IMR-90 (cell line): ENCODE results near the gene RAB30. TPM values are rescaled to one million over a fixed set of nuclear protein-coding genes. Genes with fewer than 3 reads are reported as not detected.

Source experiments
- ATAC-seq: fragments of 200-7000 bp; cut with Tn5 transposase; 2 replicates; pipeline ENCODE4 v1.9.1; 2020; ENCODE audit warnings: low read depth, mild to moderate bottlenecking, moderate library complexity
- BruUV-seq: library from RNA; stranded (reverse); fragments of 400-500 nt; replicated peaks from 2 replicates; lab custom pipeline; 2021; lab: Mats Ljungman, UMichigan
- CTCF ChIA-PET: fragments of 300-600 bp; formaldehyde crosslinking; extraction: SDS; loops from one replicate; lab custom pipeline; 2021; ENCODE audit warnings: antibody characterized with exemption; lab: Yijun Ruan, JAX
- POLR2A ChIA-PET: fragments of 300-600 bp; sonication (Branson Sonifier 250); formaldehyde crosslinking; loops from one replicate; lab custom pipeline; 2022; ENCODE audit warnings: antibody characterized with exemption; ENCODE audit not compliant: unreplicated experiment; lab: Charles Lee
- DNase-seq: peaks from one replicate; pipeline ENCODE4 v3.0.0; 2013
- H2AFZ ChIP-seq: replicated peaks from 2 replicates; pipeline ENCODE3; 2013; ENCODE audit warnings: low read length, mild to moderate bottlenecking; ENCODE audit not compliant: poor library complexity
- H2AK5ac ChIP-seq: 2 replicates; pipeline ENCODE4 v1.6.1; 2013; ENCODE audit warnings: low read depth, low read length, inconsistent platforms
- H2AK9ac ChIP-seq: replicated peaks from 2 replicates; pipeline ENCODE3; 2013; ENCODE audit warnings: mild to moderate bottlenecking, low read depth, low read length, moderate library complexity; ENCODE audit not compliant: poor library complexity
- H2BK120ac ChIP-seq: 2 replicates; pipeline ENCODE4 v1.6.1; 2013; ENCODE audit warnings: low read depth, low read length, inconsistent platforms
- H2BK15ac ChIP-seq: 3 replicates; pipeline ENCODE4 v1.6.1; 2013; ENCODE audit warnings: low read depth, low read length, inconsistent platforms
- H2BK20ac ChIP-seq: 2 replicates; pipeline ENCODE4 v1.6.1; 2013; ENCODE audit warnings: low read depth, mild to moderate bottlenecking, inconsistent platforms, low read length, moderate library complexity
- H2BK5ac ChIP-seq: 2 replicates; pipeline ENCODE4 v1.6.1; 2013; ENCODE audit warnings: mild to moderate bottlenecking, low read depth, low read length, inconsistent platforms; ENCODE audit not compliant: poor library complexity, severe bottlenecking
- H3K14ac ChIP-seq: replicated peaks from 2 replicates; pipeline ENCODE4 v1.6.1; 2013; ENCODE audit warnings: low read depth, low read length, inconsistent platforms
- H3K18ac ChIP-seq: 2 replicates; pipeline ENCODE4 v1.6.1; 2013; ENCODE audit warnings: low read depth, low read length, control low read depth
- H3K23ac ChIP-seq: 2 replicates; pipeline ENCODE4 v1.6.1; 2013; ENCODE audit warnings: low read depth, low read length, inconsistent platforms
- H3K27ac ChIP-seq: 2 replicates; pipeline ENCODE4 v1.5.1; 2013; ENCODE audit warnings: mild to moderate bottlenecking, control low read depth, low read length; ENCODE audit not compliant: insufficient read depth
- H3K27me3 ChIP-seq: 2 replicates; pipeline ENCODE4 v1.6.1; 2013; ENCODE audit warnings: low read length; ENCODE audit not compliant: control insufficient read depth, insufficient read depth
- H3K36me3 ChIP-seq: 2 replicates; pipeline ENCODE4 v1.6.1; 2013; ENCODE audit warnings: low read length, mixed read lengths; ENCODE audit not compliant: control insufficient read depth, insufficient read depth
- H3K4ac ChIP-seq: 2 replicates; pipeline ENCODE4 v1.6.1; 2013; ENCODE audit warnings: low read depth, low read length, inconsistent platforms
- H3K4me1 ChIP-seq: 2 replicates; pipeline ENCODE4 v1.6.1; 2013; ENCODE audit warnings: low read length, mixed read lengths; ENCODE audit not compliant: control insufficient read depth, insufficient read depth
- H3K4me2 ChIP-seq: 2 replicates; pipeline ENCODE4 v1.6.1; 2013; ENCODE audit warnings: low read depth, mild to moderate bottlenecking, control low read depth, low read length, moderate library complexity
- H3K4me3 ChIP-seq: 2 replicates; pipeline ENCODE4 v1.5.1; 2013; ENCODE audit warnings: low read depth, mild to moderate bottlenecking, control low read depth, low read length, moderate library complexity; ENCODE audit not compliant: insufficient read depth
- H3K56ac ChIP-seq: 2 replicates; pipeline ENCODE4 v1.6.1; 2013; ENCODE audit warnings: low read length, inconsistent platforms; ENCODE audit not compliant: insufficient read depth; ENCODE audit errors: extremely low read depth
- H3K79me1 ChIP-seq, 2 experiments: 2 replicates each; pipeline ENCODE4 v1.6.1; 2013; ENCODE audit warnings: low read length in 2 of 2, inconsistent platforms in 1 of 2, low read depth in 1 of 2
- H3K9ac ChIP-seq: 2 replicates; pipeline ENCODE4 v1.6.1; 2013; ENCODE audit warnings: low read depth, low read length, control low read depth
- H3K9me1 ChIP-seq: 2 replicates; pipeline ENCODE4 v1.6.1; 2013; ENCODE audit warnings: low read length, inconsistent platforms; ENCODE audit not compliant: insufficient read depth
- H3K9me3 ChIP-seq: 2 replicates; pipeline ENCODE4 v1.6.1; 2013; ENCODE audit warnings: low read length; ENCODE audit not compliant: control insufficient read depth, insufficient read depth
- H4K20me1 ChIP-seq: 2 replicates; pipeline ENCODE4 v1.6.1; 2013; ENCODE audit warnings: low read length, inconsistent platforms; ENCODE audit not compliant: insufficient read depth
- H4K5ac ChIP-seq: 2 replicates; pipeline ENCODE4 v1.6.1; 2013; ENCODE audit warnings: mild to moderate bottlenecking, low read depth, low read length, control low read depth
- H4K8ac ChIP-seq, 2 experiments: 2 replicates each; pipeline ENCODE4 v1.6.1; 2013; ENCODE audit warnings: low read depth in 2 of 2, low read length in 2 of 2, control low read depth in 1 of 2, inconsistent platforms in 1 of 2
- H4K91ac ChIP-seq: 2 replicates; pipeline ENCODE4 v1.6.1; 2013; ENCODE audit warnings: low read depth, low read length, inconsistent platforms; ENCODE audit not compliant: insufficient read depth
- BHLHE40 ChIP-seq: fragments of 150-350 bp; IDR thresholded peaks from 2 replicates; pipeline ENCODE4 v1.6.1; 2016; ENCODE audit warnings: mild to moderate bottlenecking, low read depth, low read length
- CEBPB ChIP-seq: IDR thresholded peaks from 2 replicates; pipeline ENCODE4 v1.6.1; 2012; ENCODE audit warnings: low read depth, low read length, improper control_type of control experiment
- CHD1 ChIP-seq: IDR thresholded peaks from 2 replicates; pipeline ENCODE4 v1.6.1; 2012; ENCODE audit warnings: low read depth, low read length, improper control_type of control experiment
- ELK1 ChIP-seq: fragments of 150-350 bp; IDR thresholded peaks from 2 replicates; pipeline ENCODE4 v1.6.1; 2016; ENCODE audit warnings: low read depth, mild to moderate bottlenecking, low read length, moderate library complexity, borderline replicate concordance
- FOS ChIP-seq: fragments of 150-350 bp; IDR thresholded peaks from 2 replicates; pipeline ENCODE4 v1.6.1; 2016; ENCODE audit warnings: low read depth, low read length
- MAFK ChIP-seq: IDR thresholded peaks from 2 replicates; pipeline ENCODE4 v1.6.1; 2012; ENCODE audit warnings: low read depth, low read length, improper control_type of control experiment
- MAZ ChIP-seq: IDR thresholded peaks from 2 replicates; pipeline ENCODE4 v1.6.1; 2012; ENCODE audit warnings: low read depth, mild to moderate bottlenecking, low read length, improper control_type of control experiment, moderate library complexity, borderline replicate concordance
- NFE2L2 ChIP-seq: fragments of 150-350 bp; IDR thresholded peaks from 2 replicates; pipeline ENCODE4 v1.6.1; 2016; ENCODE audit warnings: low read depth, mild to moderate bottlenecking, low read length
- POLR2A ChIP-seq: IDR thresholded peaks from 2 replicates; pipeline ENCODE4 v1.6.1; 2012; ENCODE audit warnings: mild to moderate bottlenecking, low read depth, low read length
- RAD21 ChIP-seq: IDR thresholded peaks from 2 replicates; pipeline ENCODE4 v1.6.1; 2012; ENCODE audit warnings: low read length, improper control_type of control experiment
- RCOR1 ChIP-seq: IDR thresholded peaks from 2 replicates; pipeline ENCODE4 v1.6.1; 2012; ENCODE audit warnings: mild to moderate bottlenecking, low read length, improper control_type of control experiment; ENCODE audit not compliant: insufficient replicate concordance
- RFX5 ChIP-seq: IDR thresholded peaks from 2 replicates; pipeline ENCODE4 v1.8.0; 2012; ENCODE audit warnings: low read depth, mild to moderate bottlenecking, low read length, moderate library complexity
- SMC3 ChIP-seq: fragments of 150-350 bp; IDR thresholded peaks from 2 replicates; pipeline ENCODE4 v1.6.1; 2016; ENCODE audit warnings: low read depth, mild to moderate bottlenecking, antibody characterized with exemption, low read length, moderate library complexity
- USF2 ChIP-seq: fragments of 150-350 bp; IDR thresholded peaks from 2 replicates; pipeline ENCODE4 v1.6.1; 2017; ENCODE audit warnings: mild to moderate bottlenecking, antibody characterized with exemption, low read length, low read depth
- WGBS, 2 experiments: methylation state at CpG; one replicate each; pipeline versions ENCODE4 v1.1.5 to v1.1.7; 2013; ENCODE audit warnings: missing lambda C conversion rate in 2 of 2; ENCODE audit not compliant: insufficient read length in 1 of 2; ENCODE audit errors: extremely low coverage in 2 of 2; 5-methylcytosine and 5-hydroxymethylcytosine counted together
- dilution Hi-C: fragments of 300-500 bp; cut with HindIII; formaldehyde crosslinking; loops from one replicate; pipeline ENCODE4 v1.14.3; 2018; ENCODE audit warnings: low sequenced_read_pairs; ENCODE audit not compliant: unreplicated experiment
- in situ Hi-C: fragments of 300-500 bp; cut with MboI; formaldehyde crosslinking; loops from 3 replicates; pipeline ENCODE4 v1.14.3; 2019; ENCODE audit warnings: low sequenced_read_pairs, inconsistent platforms, mixed read lengths
- intact Hi-C: fragments of 100-400 bp; cut with micrococcal nuclease; formaldehyde crosslinking; loops from 2 replicates; pipeline ENCODE4 v1.10.0; 2022
- polyA plus RNA-seq, 3 experiments: library from polyadenylated mRNA; depleted of rRNA; stranded (reverse); fragments of >200 nt; gene quantifications; 2 replicates each; pipeline ENCODE4 v1.2.3, GENCODE V29; 2012; ENCODE audit warnings: low replicate concordance in 1 of 3
- total RNA-seq: library from RNA; depleted of rRNA; stranded (reverse); fragments of >200 nt; gene quantifications from 2 replicates; pipeline ENCODE4 v1.2.3, GENCODE V29; 2012

Gene RAB30
- total and polyA plus RNA-seq, 2 of the 4 experiments (the other 2 are of a cell fraction): 7.2 to 25.6 TPM

DNA sequence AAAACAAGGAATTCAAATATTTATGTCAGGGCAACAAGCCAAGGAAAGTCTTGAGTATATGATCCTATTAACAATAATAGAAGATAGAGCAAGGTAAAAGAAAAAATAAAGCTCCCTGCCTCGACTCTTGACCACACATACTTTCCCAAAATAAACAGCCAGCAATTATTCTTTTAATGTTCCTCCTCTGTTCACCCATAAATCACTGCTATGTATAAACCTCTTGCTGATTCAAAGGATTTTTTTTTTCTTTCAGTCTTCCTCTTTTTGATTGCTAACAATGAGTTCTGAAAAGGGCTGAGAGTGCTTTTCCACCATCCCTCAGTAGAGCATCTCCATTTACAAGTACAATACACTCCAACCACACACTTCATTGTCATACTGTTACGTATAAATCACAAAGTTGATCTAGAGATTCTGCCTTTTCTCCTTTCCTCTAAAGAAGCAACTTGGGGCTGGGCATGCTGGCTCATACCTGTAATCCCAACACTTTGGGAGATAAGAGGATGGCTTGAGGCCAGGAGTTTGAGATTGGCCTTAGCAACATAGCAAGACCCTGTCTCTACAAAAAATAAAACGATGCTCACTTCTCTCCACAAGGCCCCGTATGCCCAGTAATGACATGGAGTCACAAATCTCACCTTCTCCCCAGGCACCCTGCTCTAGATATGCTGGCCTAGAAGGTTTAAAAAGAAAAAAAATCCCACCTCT, 24.0 kb downstream of the RAB30 start:
- ATAC-seq (no peak), DNase-seq (peak; percentile 65)
- Histone ChIP-seq H4K91ac (peak overlapping the region; percentile 44; the same call in 1 of the 2 replicates), H3K27me3 (no peaks in the 10 kb centered on the region), H4K8ac (peak overlapping the region in 1 of 2 experiments; percentile 18; a peak in 1 of 4 replicates), H3K9ac (no peak overlapping the region), H2AK9ac (no peak overlapping the region), H3K14ac (no peak overlapping the region; the same call in 1 of the 2 replicates), H3K9me3 (no peaks in the 10 kb centered on the region), H2BK5ac (no peak overlapping the region), H3K4me1 (peaks cover 24% of the 10 kb centered on the region), H3K23ac (peak overlapping the region; percentile 33; the same call in 1 of the 2 replicates), H3K56ac (no peak overlapping the region; the same call in 1 of the 2 replicates), H2BK15ac (peak overlapping the region; percentile 73; the same call in 2 of the 3 replicates), H2AFZ (no peak overlapping the region), H4K5ac (peak overlapping the region; percentile 70), H3K79me1 (peaks cover 9 to 29% of the 10 kb centered on the region in 2 experiments), H3K18ac (peak overlapping the region; percentile 78), H3K4ac (peak overlapping the region; percentile 63), H3K9me1 (peaks cover 16% of the 10 kb centered on the region), H3K4me2 (peak overlapping the region; percentile 20), H2AK5ac (peak overlapping the region; percentile 0; the same call in 1 of the 2 replicates), H4K20me1 (peaks cover 22% of the 10 kb centered on the region; the same call in 1 of the 2 replicates), H3K4me3 (no peak overlapping the region), H3K36me3 (no peaks in the 10 kb centered on the region), H2BK120ac (peak overlapping the region; percentile 7; the same call in 1 of the 2 replicates), H2BK20ac (peak overlapping the region; percentile 18; the same call in 1 of the 2 replicates), H3K27ac (peak overlapping the region; percentile 39; the same call in 1 of the 2 replicates)
- no TSS peak for BruUV-seq
- intact Hi-C loops (no loop called here), in situ Hi-C loops (no loop called here), dilution Hi-C loops (no loop called here)
- CTCF ChIA-PET: interaction anchor here (0.6 kb wide), 1 partner anchor 180 kb away, joined by 5 read pairs; no protein-coding TSS in a partner anchor
- WGBS, 2 experiments: no CpG with 5 or more reads among the region's 4 CpGs
- POLR2A ChIA-PET: no interaction called here
- TF ChIP-seq USF2 (no peak), MAFK (no peak), CHD1 (no peak), POLR2A (no peak), BHLHE40 (no peak), ELK1 (no peak), RFX5 (no peak), NFE2L2 (no peak), MAZ (no peak), FOS (no peak), RAD21 (no peak), RCOR1 (no peak), CEBPB (no peak), SMC3 (no peak)
